ENCODE data around the gene C12orf57.

The C12orf57 gene

DNA sequence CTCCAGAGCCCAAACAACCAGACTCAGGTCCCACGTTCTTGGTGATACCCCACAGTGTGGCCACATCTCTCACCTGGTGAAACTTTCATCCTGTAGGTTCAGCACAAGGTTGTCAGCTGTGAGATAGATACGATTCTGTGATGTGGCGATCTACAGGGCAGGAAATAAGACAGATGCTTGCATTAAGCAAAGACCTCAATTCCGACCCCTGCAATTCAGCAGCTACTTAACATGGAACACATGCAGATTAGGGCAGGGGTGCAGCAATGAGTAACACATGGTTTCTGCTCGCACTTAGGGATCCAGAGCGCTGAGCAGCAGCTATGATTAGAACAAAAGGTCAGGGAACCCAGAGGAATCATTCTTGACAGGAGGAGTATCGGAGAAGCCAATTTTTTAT, 22.5 kb downstream of the C12orf57 start:
- DNase-seq, result no peak

DNA sequence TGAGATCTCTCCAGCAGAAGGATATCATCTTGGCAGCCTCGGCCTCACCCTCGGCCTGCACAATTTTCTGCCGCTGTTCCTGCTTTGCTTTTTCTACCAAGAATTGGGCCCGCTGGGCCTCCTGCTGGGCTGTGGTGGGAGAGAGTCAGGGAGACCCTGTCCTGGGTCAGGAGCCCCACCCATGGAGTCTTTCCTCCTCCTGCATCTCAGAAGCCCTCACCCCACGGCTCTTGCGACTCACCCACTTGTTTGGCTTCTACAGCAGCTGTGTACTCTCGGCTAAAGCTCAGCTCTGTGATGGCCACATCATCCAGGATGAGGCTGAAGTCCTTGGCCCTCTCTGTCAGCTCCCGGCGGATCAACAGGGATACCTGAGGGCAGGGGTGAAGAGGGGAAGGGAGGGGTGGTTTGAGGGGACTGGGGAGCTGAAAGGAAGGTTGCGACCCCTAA, 23.9 kb downstream of the C12orf57 start:
- no peak for DNase-seq

GRCh38 chr12:6968426-6968825, 24.6 kb downstream of the C12orf57 start:
- DNase-seq, result no peak

- DNase-seq, result no peak
Measured at GRCh38 chr12:6970096-6970527, 26.3 kb downstream of the C12orf57 start.

GRCh38 chr12:6974180-6974579, 30.4 kb downstream of the C12orf57 start:
- DNase-seq, result no peak

GRCh38 chr12:6975297-6976032, 31.6 kb downstream of the C12orf57 start:
- DNase-seq, result no peak

GRCh38 chr12:6977653-6978052, 33.8 kb downstream of the C12orf57 start:
- DNase-seq, result no peak

GRCh38 chr12:6978188-6978587, 34.4 kb downstream of the C12orf57 start:
- no peak for DNase-seq

GRCh38 chr12:6978611-6979011, 34.8 kb downstream of the C12orf57 start:
- DNase-seq, result no peak

DNA sequence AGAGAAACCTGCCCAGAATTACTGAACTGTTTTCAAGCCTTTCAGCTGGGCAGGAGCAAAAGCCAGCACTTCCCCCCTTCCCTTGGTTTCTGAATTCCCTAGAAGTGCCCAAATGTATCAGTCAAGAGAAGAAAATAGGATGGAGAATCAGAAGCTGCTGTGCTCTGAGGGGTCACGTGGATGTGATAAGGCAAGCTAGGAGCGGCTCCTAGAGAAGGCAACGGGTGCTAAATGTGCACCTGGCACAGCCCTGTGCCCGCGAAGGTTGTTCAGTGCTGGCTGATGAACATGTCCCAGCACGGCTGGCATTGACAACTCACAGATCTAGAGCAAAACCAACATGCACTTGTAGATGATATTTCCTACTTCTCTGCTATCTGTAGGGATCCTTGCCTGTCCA, 35.2 kb downstream of the C12orf57 start:
- DNase-seq, result no peak

DNA sequence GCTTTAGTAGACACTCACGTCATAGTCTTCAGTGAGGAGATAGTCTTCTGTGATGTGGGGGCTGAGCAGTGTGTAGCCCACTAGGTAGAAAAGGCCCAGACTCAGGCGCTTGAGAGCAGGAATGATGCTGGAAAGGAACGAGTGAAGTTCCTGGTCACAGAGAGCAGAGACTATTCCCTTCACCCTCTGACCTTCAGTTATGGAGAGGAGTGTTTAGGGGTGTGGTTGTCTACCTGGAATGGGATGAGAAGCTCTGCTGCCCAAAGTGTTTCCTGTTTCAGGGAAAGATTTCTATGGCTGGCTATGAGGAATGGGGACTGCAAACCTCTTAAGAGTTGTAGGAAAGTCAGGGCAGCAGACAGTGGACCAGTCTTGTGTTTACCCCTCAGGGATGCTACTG, 35.6 kb downstream of the C12orf57 start:
- no peak for DNase-seq

DNA sequence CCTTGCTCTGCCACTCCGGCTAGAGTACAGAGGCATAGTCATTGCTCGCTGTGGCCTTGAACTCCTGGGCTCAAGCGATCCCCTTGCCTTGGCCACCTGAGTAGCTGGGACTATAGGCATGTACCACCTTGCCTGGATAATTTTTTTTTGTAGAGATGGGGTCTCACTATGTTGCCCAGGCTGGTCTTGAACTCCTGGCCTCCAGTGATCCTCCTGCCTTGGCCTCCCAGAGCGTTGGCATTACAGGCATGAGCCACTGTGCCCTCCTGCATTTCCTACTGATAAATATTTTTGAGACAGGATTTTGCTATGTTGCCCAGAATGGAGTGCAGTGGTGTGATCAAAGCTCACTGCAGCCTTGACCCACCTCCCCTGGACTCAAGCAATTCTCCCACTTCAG, 36.3 kb downstream of the C12orf57 start:
- no peak for DNase-seq

DNA sequence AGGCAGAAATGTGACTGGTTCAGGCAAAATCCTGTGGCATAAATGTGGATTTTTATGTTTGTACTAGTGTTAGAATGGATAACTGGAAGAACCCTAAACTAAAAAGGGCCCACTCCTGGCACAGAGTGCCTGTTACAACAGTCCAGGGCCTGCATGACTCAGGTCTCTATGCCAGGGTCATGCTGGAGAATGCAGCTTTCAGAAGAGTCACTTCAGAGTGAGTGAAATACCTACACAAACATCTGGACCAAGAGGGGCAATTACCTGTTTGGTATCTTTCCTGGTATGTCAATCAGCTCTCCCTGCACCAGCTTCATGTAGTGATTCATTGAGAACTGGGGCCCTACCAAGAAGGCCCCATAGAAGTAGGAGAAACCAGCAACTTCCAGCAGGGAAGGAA, 36.9 kb downstream of the C12orf57 start:
- DNase-seq, result no peak

DNA sequence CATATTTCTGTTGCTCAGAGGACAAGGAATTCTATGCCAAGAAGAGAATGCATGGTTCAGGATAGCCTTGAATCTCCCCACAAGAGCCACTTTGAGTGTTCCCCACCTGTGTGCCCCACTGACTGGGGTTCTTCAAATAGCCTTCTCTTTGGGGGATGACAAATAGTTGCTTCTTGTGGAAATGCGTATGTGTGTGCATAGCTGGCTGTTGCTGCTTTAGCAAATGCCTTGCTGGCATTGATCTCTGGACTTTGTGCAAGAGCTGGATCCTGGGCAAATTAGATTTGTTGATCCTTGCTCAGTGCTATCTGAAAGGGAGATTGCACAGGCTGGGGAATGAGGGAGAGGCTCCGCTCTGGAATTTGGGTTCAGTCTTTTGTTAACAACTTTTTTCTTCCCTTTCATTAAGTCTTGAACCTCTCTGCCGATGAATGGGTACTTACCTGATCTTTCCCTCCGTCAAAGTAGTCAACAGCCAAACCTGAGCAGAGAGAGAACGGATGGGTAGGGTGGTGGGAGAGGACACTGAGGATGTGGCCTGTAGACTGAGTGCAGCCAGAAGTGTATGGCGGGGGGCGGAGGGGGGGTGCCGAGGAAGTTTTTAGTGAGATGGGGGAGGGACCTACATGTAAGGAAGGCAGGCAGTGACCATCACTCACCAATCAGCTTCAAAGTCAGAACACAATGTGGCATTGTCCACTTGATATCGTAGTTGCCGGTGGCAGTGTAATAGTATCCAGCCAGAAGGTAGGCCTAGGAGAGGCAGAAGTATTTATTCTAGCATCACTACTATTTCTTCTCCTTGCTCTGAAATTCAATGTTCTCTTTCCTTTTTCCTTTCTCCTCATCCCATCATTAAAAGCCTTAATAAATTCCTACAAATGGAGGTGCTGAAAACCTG, 37.6 kb downstream of the C12orf57 start:
- no peak for DNase-seq

DNA sequence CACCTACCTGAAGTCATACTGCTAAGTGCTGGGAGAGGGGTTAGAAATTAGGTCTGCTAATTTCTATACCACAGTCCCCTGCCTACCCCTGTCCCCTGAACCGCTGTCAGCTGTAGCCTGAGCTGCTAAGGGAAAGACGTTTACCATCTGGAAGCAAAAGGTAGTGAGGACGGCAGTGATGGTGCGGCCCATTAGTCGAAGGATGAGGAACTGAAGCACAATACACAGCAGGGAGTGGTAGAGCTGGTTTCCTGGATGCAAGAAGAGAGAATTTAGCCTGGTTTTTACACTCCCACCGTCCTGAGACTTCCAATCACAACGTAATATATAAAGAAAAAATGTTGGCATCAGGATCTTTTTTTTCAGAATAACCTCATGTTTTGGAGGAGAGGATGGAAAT, 38.7 kb downstream of the C12orf57 start:
- DNase-seq, result no peak

GRCh38 chr12:6987956-6988553, 44.2 kb downstream of the C12orf57 start:
- DNase-seq, result no peak
